H7 (cell line): ENCODE data around the gene TMEM95. TPM values are rescaled to one million over a fixed set of nuclear protein-coding genes. Genes with fewer than 3 reads are reported as not detected.
"Not testable (repeated sequence)": the region's sequence is repeated elsewhere in the genome, so short reads cannot be mapped to it uniquely, and the experiment has no call there.

ENCODE experiments used
- DNase-seq: peaks from one replicate; pipeline ENCODE4 v3.0.0; 2012
- H3K27me3 ChIP-seq: 2 replicates; pipeline ENCODE4 v1.6.0; 2011; ENCODE audit warnings: mild to moderate bottlenecking, low read length; ENCODE audit not compliant: control insufficient read depth, insufficient read depth
- H3K36me3 ChIP-seq: replicated peaks from 2 replicates; pipeline ENCODE4 v1.5.1; 2011; ENCODE audit warnings: low read length; ENCODE audit not compliant: control insufficient read depth, insufficient read depth
- H3K4me3 ChIP-seq: 2 replicates; pipeline ENCODE4 v1.5.1; 2011; ENCODE audit warnings: low read depth, mild to moderate bottlenecking, control low read depth, low read length, moderate library complexity; ENCODE audit not compliant: insufficient read depth
- total RNA-seq: library from RNA; depleted of rRNA; stranded (reverse); fragments of >200 nt; shearing (Covaris generic); gene quantifications from 2 replicates; pipeline ENCODE4 v1.2.3, GENCODE V29; 2014

Gene TMEM95
- total RNA-seq, 1 experiment from 2014 or later: not detected

DNA sequence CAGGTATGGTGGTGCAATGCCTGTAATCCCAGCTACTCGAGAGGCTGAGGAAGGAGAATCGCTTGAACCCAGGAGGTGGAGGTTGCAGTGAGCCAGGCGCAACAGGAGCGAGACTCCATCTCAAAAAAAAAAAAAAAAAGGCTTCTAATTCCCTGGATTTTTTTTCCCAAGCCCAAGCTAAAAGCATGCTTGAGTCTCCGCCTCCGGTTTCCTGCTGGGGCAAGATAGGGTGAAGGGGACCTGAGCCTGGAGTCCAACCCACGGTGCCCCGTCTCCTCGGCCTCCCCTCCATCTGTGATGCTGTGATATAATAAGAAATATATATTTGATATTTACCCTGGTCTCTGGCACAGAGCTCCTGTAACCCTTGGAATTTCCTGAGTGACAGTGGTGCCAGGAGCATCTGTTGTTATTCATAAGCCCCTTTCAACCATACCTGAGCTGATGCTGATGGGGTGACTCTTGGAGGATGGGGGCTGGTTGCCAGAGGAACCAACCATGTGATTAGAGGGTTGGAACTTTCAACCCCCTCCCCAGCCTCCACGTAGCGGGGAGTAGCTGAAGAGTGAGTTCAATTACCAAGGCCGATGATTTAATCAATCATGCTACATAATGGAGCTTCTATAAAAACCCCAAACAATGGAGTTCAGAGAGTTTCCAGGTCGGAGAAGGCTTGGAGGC lies 13.1 kb downstream of the TMEM95 start:
- DNase-seq: no peak
- Histone ChIP-seq H3K27me3 (no peaks in the 10 kb centered on the region; the same call in 1 of the 2 replicates), H3K36me3 (no peaks in the 10 kb centered on the region), H3K4me3 (no peak overlapping the region)

DNA sequence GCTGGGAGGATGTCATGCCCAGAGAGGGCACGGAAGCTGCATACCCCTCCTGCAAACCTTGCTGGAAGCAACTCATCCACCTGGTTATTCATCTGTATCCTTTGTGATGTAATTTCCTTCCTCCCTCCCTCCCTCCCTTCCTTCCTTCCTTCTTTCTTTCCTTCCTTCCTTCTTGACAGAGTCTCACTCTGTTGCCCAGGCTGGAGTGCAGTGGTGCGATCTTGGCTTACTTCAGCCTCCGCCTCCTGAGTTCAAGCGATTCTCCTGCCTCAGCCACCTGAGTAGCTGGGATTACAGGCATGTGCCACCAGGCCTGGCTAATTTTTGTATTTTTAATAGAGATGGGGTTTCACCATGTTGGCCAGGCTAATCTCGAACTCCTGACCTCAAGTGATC lies 13.6 kb downstream of the TMEM95 start:
- H3K27me3 ChIP-seq, DNase-seq, H3K36me3 ChIP-seq, H3K4me3 ChIP-seq: not testable (repeated sequence)

DNA sequence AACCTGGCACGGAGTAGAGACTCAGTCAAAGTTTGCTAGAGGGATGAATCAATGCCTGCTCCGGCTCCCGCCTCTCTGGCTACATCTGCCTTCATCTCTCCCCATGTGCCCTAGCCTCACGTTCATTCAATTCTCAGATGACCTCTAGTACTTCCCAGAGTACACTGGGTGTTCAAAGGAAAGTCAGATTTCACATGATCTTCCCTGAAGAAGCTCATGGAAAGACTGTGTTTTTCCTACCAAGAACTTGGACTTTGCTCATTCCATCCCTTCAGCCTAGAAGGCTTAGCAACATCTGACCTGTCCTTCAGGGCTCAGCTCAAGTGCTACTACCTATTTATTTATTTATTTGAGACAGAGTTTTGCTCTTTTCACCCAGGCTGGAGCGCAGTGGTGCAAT lies 14.9 kb downstream of the TMEM95 start:
- H3K4me3 ChIP-seq: no peak overlapping the region
- no peaks in the 10 kb centered on the region for H3K36me3 ChIP-seq
- no peaks in the 10 kb centered on the region; the same call in 1 of the 2 replicates for H3K27me3 ChIP-seq
- no peak for DNase-seq

DNA sequence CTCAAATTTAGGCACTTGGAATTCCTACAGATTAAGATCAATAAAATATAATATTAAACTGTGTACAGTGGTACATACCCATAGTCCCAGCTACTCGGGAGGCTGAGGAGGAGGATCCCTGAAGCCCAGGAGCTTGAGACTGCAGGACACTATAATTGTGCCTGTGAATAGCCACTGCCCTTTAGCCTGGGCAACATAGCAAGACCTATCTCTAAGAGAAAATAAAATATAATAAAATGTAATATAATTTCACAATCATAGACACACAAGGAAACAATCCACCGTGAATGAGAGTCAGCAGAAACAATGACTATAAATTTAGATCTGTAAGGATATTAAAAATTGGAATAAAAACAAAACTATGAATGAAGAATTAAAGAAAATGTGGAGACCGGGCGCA lies 15.9 kb downstream of the TMEM95 start:
- H3K27me3 ChIP-seq: no peaks in the 10 kb centered on the region; the same call in 1 of the 2 replicates
- no peaks in the 10 kb centered on the region for H3K36me3 ChIP-seq
- H3K4me3 ChIP-seq: no peak overlapping the region
- DNase-seq: no peak

- Histone ChIP-seq H3K27me3 (peaks cover 2% of the 10 kb centered on the region; the same call in 1 of the 2 replicates), H3K4me3 (no peak overlapping the region), H3K36me3 (no peaks in the 10 kb centered on the region)
- no peak for DNase-seq
Observed at GRCh38 chr17:7374353-7374752, 19.4 kb downstream of the TMEM95 start.

DNA sequence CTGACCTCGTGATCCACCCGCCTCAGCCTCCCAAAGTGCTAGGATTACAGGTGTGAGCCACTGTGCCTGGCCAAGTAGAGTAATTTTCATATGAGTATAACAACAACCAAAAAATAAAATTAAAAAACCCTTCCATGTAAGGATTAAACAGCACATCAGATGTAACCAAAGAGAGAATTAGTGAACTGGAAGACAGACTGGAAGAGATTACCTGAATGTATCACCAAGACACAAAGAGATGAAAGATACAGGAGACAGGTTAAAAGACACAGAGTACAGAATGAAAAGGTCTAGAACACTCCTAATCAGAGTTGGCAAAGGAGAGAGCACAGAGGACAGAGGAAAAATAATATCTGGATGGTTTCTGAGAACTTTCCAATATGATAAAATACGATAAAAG lies 24.2 kb downstream of the TMEM95 start:
- peaks cover 43% of the 10 kb centered on the region for H3K27me3 ChIP-seq
- DNase-seq: no peak
- no peak overlapping the region for H3K4me3 ChIP-seq
- H3K36me3 ChIP-seq: no peaks in the 10 kb centered on the region

DNA sequence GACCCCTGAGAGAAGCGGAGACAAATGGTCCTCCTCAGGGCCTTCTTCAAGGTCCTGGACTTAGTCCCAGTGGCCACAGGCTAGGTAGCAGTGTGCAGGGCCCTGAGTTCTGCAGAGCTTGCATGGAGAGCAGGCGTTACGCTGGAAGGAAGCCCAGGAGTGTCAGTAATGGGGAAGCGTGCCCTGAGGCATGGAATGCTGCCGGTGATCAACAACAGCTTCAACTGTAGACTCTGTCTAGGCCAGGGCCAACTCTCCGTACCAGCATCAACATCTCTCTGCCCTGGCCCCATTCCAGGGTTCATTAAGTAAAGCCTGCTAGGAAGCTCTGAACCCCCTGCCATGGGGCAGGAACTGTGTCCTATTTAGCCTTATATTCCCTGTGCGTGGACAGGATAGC lies 25.4 kb downstream of the TMEM95 start:
- H3K27me3 ChIP-seq: peaks cover 50% of the 10 kb centered on the region
- H3K4me3 ChIP-seq: peak overlapping the region; percentile 57
- DNase-seq: no peak
- H3K36me3 ChIP-seq: no peaks in the 10 kb centered on the region

DNA sequence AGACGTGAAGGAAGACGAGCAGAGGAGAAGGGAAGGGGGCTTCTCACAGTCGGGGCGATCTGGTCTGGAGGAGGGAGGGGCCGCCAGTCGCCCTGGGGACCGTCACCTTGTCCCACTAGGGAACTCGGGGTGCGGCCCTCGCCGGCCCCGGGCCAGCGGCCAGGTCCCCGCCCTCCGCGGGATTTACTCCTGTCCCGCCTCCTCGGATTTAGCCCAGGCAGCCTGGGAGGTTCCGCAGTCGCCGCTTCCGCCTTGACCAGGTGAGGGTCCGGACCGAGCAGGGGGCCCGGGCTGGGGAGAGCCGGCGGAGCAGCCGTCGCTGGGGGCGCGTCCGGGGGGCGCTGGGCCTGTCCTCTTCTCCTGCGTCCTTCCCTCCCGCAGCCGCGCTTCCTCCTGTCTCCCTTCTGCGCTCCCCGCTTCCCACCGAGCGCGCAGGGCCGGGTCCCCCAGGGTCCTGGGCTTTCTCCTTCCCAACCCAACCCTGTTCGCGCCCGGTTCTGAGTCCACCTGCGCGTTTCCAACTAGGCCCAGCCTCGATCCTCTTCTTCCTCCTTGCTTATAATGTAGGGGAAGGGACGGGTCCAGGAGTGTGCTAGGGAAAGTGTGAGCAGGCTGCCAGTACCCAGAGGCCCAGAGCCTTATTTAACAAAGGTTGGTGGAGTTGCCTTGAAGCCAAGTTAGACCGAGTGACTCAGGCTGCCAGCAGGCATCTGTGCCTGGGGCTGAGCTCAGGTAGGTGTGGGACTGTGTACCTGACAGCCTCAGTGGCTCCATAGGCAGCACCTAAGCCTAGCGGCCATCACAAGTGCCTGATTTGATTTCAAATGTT lies 26.1 kb downstream of the TMEM95 start, which contains the start of gene TNK1:
TNK1 (plus strand) TSS at position 235 of the 829 bp plus-strand sequence. CDS start 1,838 bp downstream, outside the sequence.
- H3K27me3 ChIP-seq: peaks cover 50% of the 10 kb centered on the region
- peak; percentile 93 for DNase-seq
- H3K36me3 ChIP-seq: no peaks in the 10 kb centered on the region
- peak within 1 kb of the TSS; percentile 57 for H3K4me3 ChIP-seq

DNA sequence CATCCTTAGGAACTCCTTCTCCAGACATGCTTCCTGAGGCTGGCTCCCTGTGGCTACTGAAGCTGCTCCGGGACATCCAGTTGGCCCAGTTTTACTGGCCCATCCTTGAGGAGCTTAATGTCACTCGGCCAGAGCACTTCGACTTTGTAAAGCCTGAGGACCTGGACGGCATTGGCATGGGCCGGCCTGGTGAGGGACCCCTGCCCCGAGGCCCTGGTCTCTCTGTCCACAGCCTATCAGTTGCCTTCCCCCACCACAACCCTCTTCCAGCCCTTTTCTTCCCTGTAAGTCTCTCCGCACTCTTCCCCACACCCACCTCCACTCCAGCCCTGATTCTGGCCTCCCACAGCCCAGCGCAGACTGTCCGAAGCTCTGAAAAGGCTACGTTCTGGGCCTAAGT lies 27.9 kb downstream of the TMEM95 start:
- peaks cover 50% of the 10 kb centered on the region for H3K27me3 ChIP-seq
- DNase-seq: peak; percentile 52
- H3K36me3 ChIP-seq: peaks cover 1% of the 10 kb centered on the region; the same call in 1 of the 2 replicates
- H3K4me3 ChIP-seq: no peak overlapping the region

GRCh38 chr17:7383371-7383741 lies 28.4 kb downstream of the TMEM95 start:
- peaks cover 2% of the 10 kb centered on the region; the same call in 1 of the 2 replicates for H3K36me3 ChIP-seq
- peak overlapping the region; percentile 49; the same call in 1 of the 2 replicates for H3K4me3 ChIP-seq
- H3K27me3 ChIP-seq: peaks cover 50% of the 10 kb centered on the region
- no peak for DNase-seq

DNA sequence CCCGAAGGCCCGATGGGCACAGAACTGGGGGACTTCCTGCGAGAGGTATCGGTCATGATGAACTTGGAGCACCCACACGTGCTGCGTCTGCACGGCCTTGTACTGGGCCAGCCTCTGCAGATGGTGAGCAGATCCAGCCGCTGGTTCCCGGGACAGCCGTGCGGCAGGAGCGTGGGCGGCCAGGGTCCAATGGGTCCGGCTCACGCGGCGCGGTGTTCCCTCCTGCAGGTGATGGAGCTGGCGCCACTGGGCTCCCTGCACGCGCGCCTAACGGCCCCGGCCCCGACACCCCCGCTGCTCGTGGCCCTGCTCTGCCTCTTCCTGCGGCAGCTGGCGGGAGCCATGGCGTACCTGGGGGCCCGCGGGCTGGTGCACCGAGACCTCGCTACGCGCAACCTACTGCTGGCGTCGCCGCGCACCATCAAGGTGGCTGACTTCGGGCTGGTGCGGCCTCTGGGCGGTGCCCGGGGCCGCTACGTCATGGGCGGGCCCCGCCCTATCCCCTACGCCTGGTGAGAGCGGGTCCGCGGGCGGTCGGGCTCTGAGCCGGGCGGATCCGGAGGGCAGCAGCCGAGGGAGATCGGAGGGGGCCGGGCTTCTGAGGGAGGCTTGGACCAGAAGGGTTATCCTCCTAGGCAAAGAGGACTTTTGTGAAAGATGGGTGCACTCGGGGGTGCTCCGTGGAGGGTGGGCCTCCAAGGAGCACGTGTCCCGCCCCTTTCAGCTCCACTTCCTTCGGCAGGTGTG lies 29.0 kb downstream of the TMEM95 start:
- H3K36me3 ChIP-seq: peaks cover 2% of the 10 kb centered on the region; the same call in 1 of the 2 replicates
- peak; percentile 99 for DNase-seq
- peak overlapping the region; percentile 49 for H3K4me3 ChIP-seq
- peaks cover 50% of the 10 kb centered on the region for H3K27me3 ChIP-seq

GRCh38 chr17:7384489-7385081 lies 29.6 kb downstream of the TMEM95 start:
- Histone ChIP-seq H3K36me3 (peaks cover 6% of the 10 kb centered on the region), H3K4me3 (peak overlapping the region; percentile 49), H3K27me3 (peaks cover 46% of the 10 kb centered on the region)
- no peak for DNase-seq

DNA sequence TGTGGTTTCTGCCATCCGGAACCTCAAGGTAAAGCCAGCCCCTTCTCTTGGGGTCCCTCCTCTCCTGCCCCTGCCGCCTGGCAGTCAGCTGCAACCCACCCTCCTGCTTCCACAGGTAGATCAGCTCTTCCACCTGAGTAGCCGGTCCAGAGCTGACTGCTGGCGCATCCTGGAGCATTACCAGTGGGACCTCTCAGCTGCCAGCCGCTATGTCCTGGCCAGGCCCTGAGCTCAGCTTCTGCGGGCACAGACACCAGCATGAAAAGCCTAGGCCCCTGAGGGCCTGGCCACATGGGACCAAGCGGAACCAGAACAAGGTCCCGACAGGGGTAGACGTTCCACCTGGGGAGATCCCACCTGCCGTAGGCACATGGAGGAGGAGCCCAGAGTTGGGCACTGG lies 33.9 kb downstream of the TMEM95 start:
- peaks cover 13% of the 10 kb centered on the region for H3K36me3 ChIP-seq
- peak; percentile 13 for DNase-seq
- H3K4me3 ChIP-seq: no peak overlapping the region
- peaks cover 8% of the 10 kb centered on the region for H3K27me3 ChIP-seq
